Central memory CD8-positive, alpha-beta T cell (primary cell): ENCODE results near the gene SBF2.

Experiments
- ATAC-seq: fragments of 150-1000 bp; cut with Tn5 transposase; replicated peaks from 2 replicates; pipeline ENCODE4 v1.10.0; 2022; ENCODE audit warnings: mild to moderate bottlenecking, moderate FRiP score, moderate number of reproducible peaks; ENCODE audit not compliant: poor library complexity, severe bottlenecking; ENCODE audit errors: extremely low read depth
- DNase-seq, 2 donors: peaks; one replicate each; pipeline ENCODE4 v3.0.0; 2021; ENCODE audit warnings: low spot score in 2 of 2
- H3K27ac Mint-ChIP-seq: one replicate; pipeline ENCODE4 v1.8.0; 2022; ENCODE audit warnings: low read depth, mild to moderate bottlenecking, moderate library complexity, mixed read lengths
- H3K27me3 Mint-ChIP-seq: one replicate; pipeline ENCODE4 v1.8.0; 2022; ENCODE audit warnings: mixed read lengths
- H3K36me3 Mint-ChIP-seq: one replicate; pipeline ENCODE4 v1.8.0; 2022; ENCODE audit warnings: mild to moderate bottlenecking, moderate library complexity, mixed read lengths; ENCODE audit not compliant: insufficient read depth
- H3K4me1 Mint-ChIP-seq: one replicate; pipeline ENCODE4 v1.8.0; 2022; ENCODE audit warnings: mixed read lengths
- H3K4me3 Mint-ChIP-seq: one replicate; pipeline ENCODE4 v1.8.0; 2022; ENCODE audit warnings: mild to moderate bottlenecking, moderate library complexity, mixed read lengths
- H3K9me3 Mint-ChIP-seq: one replicate; pipeline ENCODE4 v1.8.0; 2022; ENCODE audit warnings: mixed read lengths

The SBF2 gene

GRCh38 chr11:10302744-10303557, 8.9 kb upstream of the SBF2 start:
- Mint-ChIP-seq H3K27ac (peak overlapping the region; percentile 89), H3K9me3 (no peaks in the 10 kb centered on the region), H3K27me3 (peaks cover 30% of the 10 kb centered on the region), H3K36me3 (peaks cover 11% of the 10 kb centered on the region), H3K4me3 (peak overlapping the region; percentile 96), H3K4me1 (peaks cover 67% of the 10 kb centered on the region)
- ATAC-seq: peak; percentile 41
- DNase-seq: peak in 1 of 2 donors; percentile 56

- Mint-ChIP-seq H3K4me3 (peak overlapping the region; percentile 96), H3K36me3 (peaks cover 9% of the 10 kb centered on the region), H3K9me3 (no peaks in the 10 kb centered on the region), H3K27ac (peak overlapping the region; percentile 89), H3K4me1 (peaks cover 66% of the 10 kb centered on the region), H3K27me3 (peaks cover 24% of the 10 kb centered on the region)
- DNase-seq: no peak
- ATAC-seq: no peak
Observed at GRCh38 chr11:10302359-10302743, 8.3 kb upstream of the SBF2 start.

GRCh38 chr11:10301656-10302358, 7.8 kb upstream of the SBF2 start:
- peaks cover 9% of the 10 kb centered on the region for H3K36me3 Mint-ChIP-seq
- peak overlapping the region; percentile 96 for H3K4me3 Mint-ChIP-seq
- no peak for ATAC-seq
- H3K27ac Mint-ChIP-seq: peak overlapping the region; percentile 89
- no peak for DNase-seq
- peaks cover 60% of the 10 kb centered on the region for H3K4me1 Mint-ChIP-seq
- H3K9me3 Mint-ChIP-seq: no peaks in the 10 kb centered on the region
- peaks cover 24% of the 10 kb centered on the region for H3K27me3 Mint-ChIP-seq

GRCh38 chr11:10298342-10298741, 4.3 kb upstream of the SBF2 start:
- H3K9me3 Mint-ChIP-seq: no peaks in the 10 kb centered on the region
- ATAC-seq: peak; percentile 92
- peaks cover 4% of the 10 kb centered on the region for H3K36me3 Mint-ChIP-seq
- peaks cover 40% of the 10 kb centered on the region for H3K4me1 Mint-ChIP-seq
- no peak overlapping the region for H3K4me3 Mint-ChIP-seq
- peak in 1 of 2 donors; percentile 43 for DNase-seq
- peaks cover 28% of the 10 kb centered on the region for H3K27me3 Mint-ChIP-seq
- H3K27ac Mint-ChIP-seq: no peak overlapping the region

- peaks cover 39% of the 10 kb centered on the region for H3K4me1 Mint-ChIP-seq
- H3K27ac Mint-ChIP-seq: peak overlapping the region; percentile 62
- no peak for ATAC-seq
Observed at GRCh38 chr11:10295064-10295901, 1.3 kb upstream of the SBF2 start.

GRCh38 chr11:10294290-10294953, 403 bp upstream of the SBF2 start:
- DNase-seq: no peak
- H3K4me1 Mint-ChIP-seq: peaks cover 39% of the 10 kb centered on the region

More at GRCh38 chr11:10295064-10295901, 1.3 kb upstream of the SBF2 start:
- peaks cover 1% of the 10 kb centered on the region for H3K36me3 Mint-ChIP-seq
- peaks cover 28% of the 10 kb centered on the region for H3K27me3 Mint-ChIP-seq
- no peaks in the 10 kb centered on the region for H3K9me3 Mint-ChIP-seq
- no peak for DNase-seq
- peak overlapping the region; percentile 80 for H3K4me3 Mint-ChIP-seq

GRCh38 chr11:10291801-10292638, 2.0 kb downstream of the SBF2 start:
- DNase-seq: no peak
- peaks cover 1% of the 10 kb centered on the region for H3K36me3 Mint-ChIP-seq
- H3K4me1 Mint-ChIP-seq: peaks cover 24% of the 10 kb centered on the region
- H3K27me3 Mint-ChIP-seq: peaks cover 25% of the 10 kb centered on the region
- H3K9me3 Mint-ChIP-seq: no peaks in the 10 kb centered on the region
- H3K27ac Mint-ChIP-seq: no peak overlapping the region
- peak overlapping the region; percentile 70 for H3K4me3 Mint-ChIP-seq
- no peak for ATAC-seq

More at GRCh38 chr11:10294290-10294953, 403 bp upstream of the SBF2 start:
- Mint-ChIP-seq H3K9me3 (no peaks in the 10 kb centered on the region), H3K27me3 (peaks cover 28% of the 10 kb centered on the region), H3K4me3 (peak overlapping the region; percentile 80), H3K27ac (peak overlapping the region; percentile 62), H3K36me3 (peaks cover 1% of the 10 kb centered on the region)
- ATAC-seq: no peak

- H3K27me3 Mint-ChIP-seq: peaks cover 4% of the 10 kb centered on the region
- peaks cover 1% of the 10 kb centered on the region for H3K36me3 Mint-ChIP-seq
- DNase-seq: no peak
- no peaks in the 10 kb centered on the region for H3K9me3 Mint-ChIP-seq
- ATAC-seq: no peak
- no peak overlapping the region for H3K27ac Mint-ChIP-seq
- peaks cover 14% of the 10 kb centered on the region for H3K4me1 Mint-ChIP-seq
- no peak overlapping the region for H3K4me3 Mint-ChIP-seq
Observed at GRCh38 chr11:10289765-10290380, 4.1 kb downstream of the SBF2 start.

GRCh38 chr11:10288881-10289764, 4.9 kb downstream of the SBF2 start:
- H3K27me3 Mint-ChIP-seq: no peaks in the 10 kb centered on the region
- H3K27ac Mint-ChIP-seq: no peak overlapping the region

GRCh38 chr11:10287766-10288715, 6.0 kb downstream of the SBF2 start:
- Mint-ChIP-seq H3K4me1 (peaks cover 10% of the 10 kb centered on the region), H3K27me3 (no peaks in the 10 kb centered on the region), H3K4me3 (no peak overlapping the region), H3K36me3 (peaks cover 1% of the 10 kb centered on the region), H3K9me3 (no peaks in the 10 kb centered on the region), H3K27ac (no peak overlapping the region)
- DNase-seq (no peak), ATAC-seq (no peak)

More at GRCh38 chr11:10288881-10289764, 4.9 kb downstream of the SBF2 start:
- H3K9me3 Mint-ChIP-seq: no peaks in the 10 kb centered on the region
- DNase-seq (no peak), ATAC-seq (no peak)
- peaks cover 10% of the 10 kb centered on the region for H3K4me1 Mint-ChIP-seq
- H3K4me3 Mint-ChIP-seq: no peak overlapping the region
- H3K36me3 Mint-ChIP-seq: peaks cover 1% of the 10 kb centered on the region
